ENCODE data around the gene TOP3A. TPM values are rescaled to one million over a fixed set of nuclear protein-coding genes. Genes with fewer than 3 reads are reported as not detected.
A peak's percentile ranks its signal among the peaks of the same experiment; 100 is the strongest.

Gene TOP3A
- total RNA-seq, 1 experiment from 2014 or later = 68.7 TPM

- H3K79me1 ChIP-seq (ENCODE audit: insufficient read depth, low read depth, low read length, poor library complexity, severe bottlenecking) = no peaks in the 10 kb centered on the region
- no peak overlapping the region for H2BK15ac ChIP-seq (ENCODE audit: low read depth, low read length)
- no peak overlapping the region for H4K5ac ChIP-seq (ENCODE audit: insufficient read length, low read depth, low read length)
- H4K91ac ChIP-seq (ENCODE audit: insufficient read length, low read depth, low read length) = no peak overlapping the region
- H3K9ac ChIP-seq (ENCODE audit: extremely low read depth, insufficient read length, low read length) = no peak overlapping the region
- H2BK120ac ChIP-seq (ENCODE audit: low read depth, low read length, poor library complexity, severe bottlenecking) = no peak overlapping the region
- no peaks in the 10 kb centered on the region for H3K23me2 ChIP-seq (ENCODE audit: insufficient read length, low read depth, low read length, poor library complexity, severe bottlenecking)
- H2AFZ ChIP-seq (ENCODE audit: low read length) = no peak overlapping the region
- no peak for TF ChIP-seq CTCF (conservative IDR thresholded peaks at IDR 0.05)
- H3K27me3 ChIP-seq (ENCODE audit: insufficient read depth, low read length) = no peaks in the 10 kb centered on the region
- H3K9me3 ChIP-seq (ENCODE audit: control insufficient read depth, low read depth, low read length) = no peaks in the 10 kb centered on the region
- H3K4me2 ChIP-seq (ENCODE audit: insufficient read depth, insufficient read length, low read length) = no peak overlapping the region
- Mint-ChIP-seq H3K27me3 (ENCODE audit: low read depth) (no peaks in the 10 kb centered on the region), H3K36me3 (ENCODE audit: insufficient read depth in 1 of 3, low read depth in 3 of 3) (peaks cover 21 to 66% (median 46%) of the 10 kb centered on the region in 3 experiments; a peak in 6 of 7 replicates), H3K27ac (0 out of 7 replicates have a peak overlapping the region, but pooled peaks of 1 of the 3 experiments have one; percentile 55), H3K4me3 (no peak overlapping the region), H3K4me1 (no peaks in the 10 kb centered on the region), H3K9me3 (no peaks in the 10 kb centered on the region)
- no peaks in the 10 kb centered on the region for H3K4me1 ChIP-seq (ENCODE audit: insufficient read depth, low read length)
- H3T11ph ChIP-seq (ENCODE audit: low read length) = no peak overlapping the region
- no peak overlapping the region for H2BK12ac ChIP-seq (ENCODE audit: insufficient read length, low read depth, low read length)
- H3K14ac ChIP-seq (ENCODE audit: insufficient read depth, low read length) = no peak overlapping the region
- H4K8ac ChIP-seq (replicated peaks; ENCODE audit: insufficient read length, low read depth, low read length) = no peak overlapping the region
- no peak overlapping the region for H2AK5ac ChIP-seq (ENCODE audit: insufficient read length, low read length)
- no peaks in the 10 kb centered on the region for H4K20me1 ChIP-seq (ENCODE audit: control insufficient read depth, insufficient read depth, insufficient read length)
- no peak overlapping the region for H2BK5ac ChIP-seq (ENCODE audit: insufficient read length, low read length)
- DNase-seq = no peak
- H3K56ac ChIP-seq (ENCODE audit: insufficient read length, low read depth, low read length) = no peak overlapping the region
- H3K27ac ChIP-seq (ENCODE audit: insufficient read length, low read depth, low read length) = no peak overlapping the region
- no peak overlapping the region for H3K18ac ChIP-seq (ENCODE audit: insufficient read length, low read depth, low read length)
- no peak overlapping the region for H3K23ac ChIP-seq (ENCODE audit: insufficient read length, low read depth, low read length)
- no peaks in the 10 kb centered on the region for H3K79me2 ChIP-seq (ENCODE audit: insufficient read depth, low read length)
- no peak overlapping the region for H2BK20ac ChIP-seq (ENCODE audit: low read depth, low read length, poor library complexity, severe bottlenecking)
- no peak overlapping the region for H3K4ac ChIP-seq (ENCODE audit: low read depth, low read length)
- WGBS (ENCODE audit: extremely low coverage, insufficient read length, low lambda C conversion rate) = no CpG with 5 or more reads among the region's 6 CpGs
Observed at GRCh38 chr17:18353541-18353940, 38.7 kb upstream of the TOP3A start.
